ENCODE results near the gene FAF2. TPM values are rescaled to one million over a fixed set of nuclear protein-coding genes. Genes with fewer than 3 reads are reported as not detected.

Gene FAF2
- total RNA-seq, 4 donors from 2014 or later = 25.3 to 27.7 (median 25.5) TPM

- peak; percentile 80 for ATAC-seq
- 22 to 44% methylated on average over 6 of the region's 6 CpGs for WGBS, 2 donors (ENCODE audit: low coverage in 1 of 2)
- TF ChIP-seq CTCF (IDR thresholded peaks at IDR 0.05) (no peak), POLR2AphosphoS5 (IDR thresholded peaks at IDR 0.05) (peak; percentile 10), EP300 (IDR thresholded peaks at IDR 0.05) (no peak), POLR2A (IDR thresholded peaks at IDR 0.05) (no peak)
- Histone ChIP-seq H3K9me3 (no peaks in the 10 kb centered on the region), H3K36me3 (peaks cover 0 to 18% of the 10 kb centered on the region in 2 donors), H3K27ac (no peak overlapping the region), H3K27me3 (no peaks in the 10 kb centered on the region), H3K4me3 (no peak overlapping the region), H3K4me1 (peaks cover 3 to 34% (median 9%) of the 10 kb centered on the region in 3 donors)
These were observed 18.2 kb downstream of the FAF2 start for GRCh38 chr5:176466245-176466871.

GRCh38 chr5:176469296-176469695 lies 21.1 kb downstream of the FAF2 start:
- TF ChIP-seq POLR2A (IDR thresholded peaks at IDR 0.05) (no peak), CTCF (IDR thresholded peaks at IDR 0.05) (no peak)
- H3K36me3 ChIP-seq = peaks cover 0 to 30% of the 10 kb centered on the region in 2 donors
- no peak overlapping the region for H3K4me3 ChIP-seq
- WGBS, 2 donors (ENCODE audit: low coverage in 1 of 2) = 75 to 91% methylated on average over 1 of the region's 1 CpG
- no peaks in the 10 kb centered on the region for H3K9me3 ChIP-seq
- H3K27ac ChIP-seq = no peak overlapping the region
- no peak for ATAC-seq
- peaks cover 3 to 26% (median 9%) of the 10 kb centered on the region in 3 donors for H3K4me1 ChIP-seq
- no peaks in the 10 kb centered on the region for H3K27me3 ChIP-seq

- no peak for TF ChIP-seq POLR2AphosphoS5 (IDR thresholded peaks at IDR 0.05)
- no peak for TF ChIP-seq POLR2A (IDR thresholded peaks at IDR 0.05)
- no peak for TF ChIP-seq CTCF (IDR thresholded peaks at IDR 0.05)
- no peak for TF ChIP-seq EP300 (IDR thresholded peaks at IDR 0.05)
- ATAC-seq = no peak
These were observed 22.4 kb downstream of the FAF2 start for GRCh38 chr5:176470539-176470938.

GRCh38 chr5:176471098-176471497 lies 22.9 kb downstream of the FAF2 start:
- Histone ChIP-seq H3K4me1 (peaks cover 3 to 12% (median 3%) of the 10 kb centered on the region in 3 donors), H3K4me3 (no peak overlapping the region), H3K27me3 (no peaks in the 10 kb centered on the region), H3K9me3 (no peaks in the 10 kb centered on the region), H3K27ac (no peak overlapping the region), H3K36me3 (peaks cover 0 to 29% of the 10 kb centered on the region in 2 donors)
- TF ChIP-seq POLR2A (IDR thresholded peaks at IDR 0.05) = no peak
- no peak for TF ChIP-seq EP300 (IDR thresholded peaks at IDR 0.05)
- no peak for TF ChIP-seq POLR2AphosphoS5 (IDR thresholded peaks at IDR 0.05)
- TF ChIP-seq CTCF (IDR thresholded peaks at IDR 0.05) = no peak
- ATAC-seq = no peak
- WGBS, 2 donors (ENCODE audit: low coverage in 1 of 2) = no CpG with 5 or more reads among the region's 2 CpGs

More at GRCh38 chr5:176470539-176470938, 22.4 kb downstream of the FAF2 start:
- H3K27me3 ChIP-seq = no peaks in the 10 kb centered on the region
- WGBS, 2 donors (ENCODE audit: low coverage in 1 of 2) = 38 to 82% methylated on average over 1 to 2 of the region's 4 CpGs
- H3K4me1 ChIP-seq = peaks cover 3 to 16% (median 7%) of the 10 kb centered on the region in 3 donors
- H3K27ac ChIP-seq = no peak overlapping the region
- peaks cover 0 to 25% of the 10 kb centered on the region in 2 donors for H3K36me3 ChIP-seq
- H3K4me3 ChIP-seq = no peak overlapping the region
- H3K9me3 ChIP-seq = no peaks in the 10 kb centered on the region

GRCh38 chr5:176473335-176474006 lies 25.3 kb downstream of the FAF2 start:
- ATAC-seq = no peak
- Histone ChIP-seq H3K4me1 (no peaks in the 10 kb centered on the region), H3K9me3 (no peaks in the 10 kb centered on the region), H3K36me3 (peaks cover 0 to 32% of the 10 kb centered on the region in 2 donors), H3K27ac (no peak overlapping the region), H3K4me3 (no peak overlapping the region), H3K27me3 (no peaks in the 10 kb centered on the region)
- TF ChIP-seq POLR2A (IDR thresholded peaks at IDR 0.05) = no peak
- 83 to 92% methylated on average over 6 to 7 of the region's 7 CpGs for WGBS, 2 donors (ENCODE audit: low coverage in 1 of 2)

All from gastroesophageal sphincter (tissue), 4 donors.